Measurements from ENCODE around the gene LIPC.

DNA sequence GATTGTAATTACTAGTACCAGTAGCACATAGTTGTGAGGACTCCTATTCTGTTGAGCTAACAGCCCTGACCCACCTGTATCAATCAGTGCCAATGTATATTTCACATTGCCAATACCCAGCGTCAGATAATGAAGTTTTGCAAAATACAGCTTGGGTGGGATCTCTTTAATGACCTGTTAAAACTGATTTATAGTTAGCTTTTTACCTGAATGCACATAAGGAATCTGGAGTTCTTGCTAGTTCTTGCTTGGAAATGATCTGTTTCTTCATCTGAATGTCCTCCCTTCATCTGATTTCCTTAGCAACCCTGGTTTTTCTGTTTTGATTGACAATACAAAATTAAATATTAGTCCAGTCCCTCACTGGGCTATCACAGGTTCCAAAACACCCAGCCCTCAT is 62.8 kb downstream of the LIPC start:
- no peak for TF ChIP-seq EZH2phosphoT487 (IDR thresholded peaks at IDR 0.05; ENCODE audit: insufficient read depth, low read depth)
- no peak for TF ChIP-seq EZH2 (IDR thresholded peaks at IDR 0.05; ENCODE audit: insufficient read depth, poor library complexity, severe bottlenecking)

Data from GM23248 (cell line).